Measurements from ENCODE around the gene APOL3. TPM values are rescaled to one million over a fixed set of nuclear protein-coding genes. Genes with fewer than 3 reads are reported as not detected.

Gene APOL3
- total RNA-seq, 1 experiment from 2014 or later = 3.2 TPM

GRCh38 chr22:36117053-36117554 is 43.5 kb downstream of the APOL3 start:
- intact Hi-C loops (cut with micrococcal nuclease; ENCODE audit: unreplicated experiment) (no loop called here), in situ Hi-C loops (cut with HindIII; ENCODE audit: low pct_unique_long_range_greater_than_20kb, low sequenced_read_pairs) (no loop called here)
- Histone ChIP-seq H3K36me3 (ENCODE audit: control insufficient read depth, insufficient read depth, low read length) (no peaks in the 10 kb centered on the region), H3K9me3 (ENCODE audit: control insufficient read depth, insufficient read depth, low read depth, low read length) (no peaks in the 10 kb centered on the region), H3K4me3 (ENCODE audit: low read depth in 2 of 2, low read length in 2 of 2) (no peak overlapping the region), H3K27me3 (ENCODE audit: control insufficient read depth, insufficient read depth, low read length) (no peaks in the 10 kb centered on the region), H3K4me1 (ENCODE audit: control insufficient read depth, insufficient read depth, low read length) (no peaks in the 10 kb centered on the region), H3K27ac (ENCODE audit: low read length) (no peak overlapping the region)
- no TSS peak for BruUV-seq (replicated peaks)
- TF ChIP-seq POLR2AphosphoS5 (IDR thresholded peaks at IDR 0.05; ENCODE audit: low read depth, low read length) (no peak), SIN3A (IDR thresholded peaks at IDR 0.05; ENCODE audit: borderline replicate concordance, insufficient read depth, low read depth, low read length) (no peak), TCF7L2 (IDR thresholded peaks at IDR 0.05; ENCODE audit: low read depth, low read length) (no peak)
- TF ChIP-seq, protein P1, sequence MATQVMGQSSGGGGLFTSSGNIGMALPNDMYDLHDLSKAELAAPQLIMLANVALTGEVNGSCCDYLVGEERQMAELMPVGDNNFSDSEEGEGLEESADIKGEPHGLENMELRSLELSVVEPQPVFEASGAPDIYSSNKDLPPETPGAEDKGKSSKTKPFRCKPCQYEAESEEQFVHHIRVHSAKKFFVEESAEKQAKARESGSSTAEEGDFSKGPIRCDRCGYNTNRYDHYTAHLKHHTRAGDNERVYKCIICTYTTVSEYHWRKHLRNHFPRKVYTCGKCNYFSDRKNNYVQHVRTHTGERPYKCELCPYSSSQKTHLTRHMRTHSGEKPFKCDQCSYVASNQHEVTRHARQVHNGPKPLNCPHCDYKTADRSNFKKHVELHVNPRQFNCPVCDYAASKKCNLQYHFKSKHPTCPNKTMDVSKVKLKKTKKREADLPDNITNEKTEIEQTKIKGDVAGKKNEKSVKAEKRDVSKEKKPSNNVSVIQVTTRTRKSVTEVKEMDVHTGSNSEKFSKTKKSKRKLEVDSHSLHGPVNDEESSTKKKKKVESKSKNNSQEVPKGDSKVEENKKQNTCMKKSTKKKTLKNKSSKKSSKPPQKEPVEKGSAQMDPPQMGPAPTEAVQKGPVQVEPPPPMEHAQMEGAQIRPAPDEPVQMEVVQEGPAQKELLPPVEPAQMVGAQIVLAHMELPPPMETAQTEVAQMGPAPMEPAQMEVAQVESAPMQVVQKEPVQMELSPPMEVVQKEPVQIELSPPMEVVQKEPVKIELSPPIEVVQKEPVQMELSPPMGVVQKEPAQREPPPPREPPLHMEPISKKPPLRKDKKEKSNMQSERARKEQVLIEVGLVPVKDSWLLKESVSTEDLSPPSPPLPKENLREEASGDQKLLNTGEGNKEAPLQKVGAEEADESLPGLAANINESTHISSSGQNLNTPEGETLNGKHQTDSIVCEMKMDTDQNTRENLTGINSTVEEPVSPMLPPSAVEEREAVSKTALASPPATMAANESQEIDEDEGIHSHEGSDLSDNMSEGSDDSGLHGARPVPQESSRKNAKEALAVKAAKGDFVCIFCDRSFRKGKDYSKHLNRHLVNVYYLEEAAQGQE (IDR thresholded peaks at IDR 0.05; ENCODE audit: insufficient read depth in 1 of 2, low read depth in 2 of 2, low read length in 1 of 2) = no peak
- TF ChIP-seq, protein P2, sequence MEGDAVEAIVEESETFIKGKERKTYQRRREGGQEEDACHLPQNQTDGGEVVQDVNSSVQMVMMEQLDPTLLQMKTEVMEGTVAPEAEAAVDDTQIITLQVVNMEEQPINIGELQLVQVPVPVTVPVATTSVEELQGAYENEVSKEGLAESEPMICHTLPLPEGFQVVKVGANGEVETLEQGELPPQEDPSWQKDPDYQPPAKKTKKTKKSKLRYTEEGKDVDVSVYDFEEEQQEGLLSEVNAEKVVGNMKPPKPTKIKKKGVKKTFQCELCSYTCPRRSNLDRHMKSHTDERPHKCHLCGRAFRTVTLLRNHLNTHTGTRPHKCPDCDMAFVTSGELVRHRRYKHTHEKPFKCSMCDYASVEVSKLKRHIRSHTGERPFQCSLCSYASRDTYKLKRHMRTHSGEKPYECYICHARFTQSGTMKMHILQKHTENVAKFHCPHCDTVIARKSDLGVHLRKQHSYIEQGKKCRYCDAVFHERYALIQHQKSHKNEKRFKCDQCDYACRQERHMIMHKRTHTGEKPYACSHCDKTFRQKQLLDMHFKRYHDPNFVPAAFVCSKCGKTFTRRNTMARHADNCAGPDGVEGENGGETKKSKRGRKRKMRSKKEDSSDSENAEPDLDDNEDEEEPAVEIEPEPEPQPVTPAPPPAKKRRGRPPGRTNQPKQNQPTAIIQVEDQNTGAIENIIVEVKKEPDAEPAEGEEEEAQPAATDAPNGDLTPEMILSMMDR (IDR thresholded peaks at IDR 0.05) = no peak
- ChIA-PET CTCF (no interaction called here), POLR2A (no interaction called here)
- no peak for DNase-seq (ENCODE audit: low read depth, low spot score)
- no peak for ATAC-seq

GRCh38 chr22:36116127-36116526 is 44.4 kb downstream of the APOL3 start:
- BruUV-seq (replicated peaks) = no TSS peak
- intact Hi-C loops (cut with micrococcal nuclease; ENCODE audit: unreplicated experiment) (no loop called here), in situ Hi-C loops (cut with HindIII; ENCODE audit: low pct_unique_long_range_greater_than_20kb, low sequenced_read_pairs) (no loop called here)
- no peak for DNase-seq (ENCODE audit: low read depth, low spot score)
- Histone ChIP-seq H3K4me3 (ENCODE audit: low read depth in 2 of 2, low read length in 2 of 2) (no peak overlapping the region), H3K9me3 (ENCODE audit: control insufficient read depth, insufficient read depth, low read depth, low read length) (no peaks in the 10 kb centered on the region), H3K4me1 (ENCODE audit: control insufficient read depth, insufficient read depth, low read length) (no peaks in the 10 kb centered on the region), H3K27ac (ENCODE audit: low read length) (no peak overlapping the region), H3K36me3 (ENCODE audit: control insufficient read depth, insufficient read depth, low read length) (no peaks in the 10 kb centered on the region), H3K27me3 (ENCODE audit: control insufficient read depth, insufficient read depth, low read length) (no peaks in the 10 kb centered on the region)
- TF ChIP-seq, protein P2 (IDR thresholded peaks at IDR 0.05) = no peak
- TF ChIP-seq POLR2AphosphoS5 (IDR thresholded peaks at IDR 0.05; ENCODE audit: low read depth, low read length) (no peak), TCF7L2 (IDR thresholded peaks at IDR 0.05; ENCODE audit: low read depth, low read length) (no peak)
- ChIA-PET CTCF (no interaction called here), POLR2A (no interaction called here)
- ATAC-seq = no peak
